NCI-H187 (cell line): ENCODE measurements around the gene GRIK5.
"Not testable (repeated sequence)": the region's sequence is repeated elsewhere in the genome, so short reads cannot be mapped to it uniquely, and the experiment has no call there.

Experiments used
- DNase-seq, 2 experiments: peaks; one replicate each; lab custom pipeline; 2025; lab: John Stamatoyannopoulos, UW

The GRIK5 gene

DNA sequence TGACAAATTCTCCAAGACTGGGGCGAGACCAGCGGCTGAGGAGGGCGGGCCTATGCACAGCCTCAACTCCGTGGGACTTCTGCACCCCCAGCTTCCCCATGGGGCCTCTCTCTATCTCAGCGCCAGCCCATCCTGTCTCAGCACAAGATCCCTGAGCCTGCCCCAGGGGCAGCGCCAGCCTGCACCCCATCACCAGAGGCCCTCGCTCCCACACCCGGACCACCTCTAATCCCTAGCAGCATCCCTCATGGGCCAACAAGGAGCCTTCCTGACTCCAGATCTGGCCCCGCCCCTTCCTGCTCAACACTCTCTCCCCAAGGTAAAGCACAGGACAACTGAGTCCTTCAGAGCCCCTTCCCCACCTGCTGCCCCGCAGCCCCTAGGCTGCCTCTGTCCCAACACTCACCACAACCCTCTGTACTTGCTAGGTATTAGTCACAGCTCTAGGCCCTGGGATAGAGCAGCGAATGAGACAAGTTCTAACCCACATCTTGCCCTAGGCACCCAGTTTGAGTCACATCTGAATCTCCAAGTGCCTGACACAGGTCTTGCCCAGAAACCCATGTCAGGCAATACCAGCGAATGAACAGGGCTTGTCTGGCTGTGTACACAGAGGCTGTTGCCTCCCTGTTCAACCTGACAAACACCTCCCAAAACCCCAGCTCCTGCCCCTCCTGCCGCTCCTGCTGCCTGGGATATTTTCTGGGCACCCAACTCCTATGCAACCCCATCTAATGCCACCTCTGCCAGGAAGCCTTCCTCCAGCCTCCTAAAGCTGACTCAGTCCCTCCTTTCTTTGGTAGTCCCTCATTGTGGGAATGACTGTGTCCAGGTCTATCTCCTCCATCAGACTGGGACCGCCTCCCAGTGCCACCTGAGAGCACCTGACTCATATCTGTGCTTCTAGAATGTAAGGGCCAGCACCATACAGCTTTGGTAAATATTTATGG lies 18.6 kb downstream of the GRIK5 start:
- no peak for DNase-seq

DNA sequence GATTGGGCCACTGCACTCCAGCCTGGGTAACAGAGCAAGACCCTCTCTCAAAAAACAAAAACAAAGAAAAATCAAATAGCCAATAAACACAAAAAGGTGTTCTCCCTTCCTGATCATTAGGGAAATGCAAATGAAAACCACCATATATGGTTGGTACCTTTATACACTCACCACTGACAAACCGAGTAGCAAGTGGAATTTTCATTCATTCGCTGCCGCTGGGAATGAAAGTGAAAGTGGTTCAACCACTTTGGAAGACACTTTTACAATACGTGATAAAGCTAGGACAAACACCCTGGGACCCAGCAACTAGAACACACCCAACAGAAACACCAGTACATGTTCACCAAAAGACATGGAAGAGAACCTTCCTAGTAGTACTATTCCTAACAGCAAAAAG lies 21.0 kb downstream of the GRIK5 start:
- DNase-seq: peak in 1 of 2 experiments; percentile 18

DNA sequence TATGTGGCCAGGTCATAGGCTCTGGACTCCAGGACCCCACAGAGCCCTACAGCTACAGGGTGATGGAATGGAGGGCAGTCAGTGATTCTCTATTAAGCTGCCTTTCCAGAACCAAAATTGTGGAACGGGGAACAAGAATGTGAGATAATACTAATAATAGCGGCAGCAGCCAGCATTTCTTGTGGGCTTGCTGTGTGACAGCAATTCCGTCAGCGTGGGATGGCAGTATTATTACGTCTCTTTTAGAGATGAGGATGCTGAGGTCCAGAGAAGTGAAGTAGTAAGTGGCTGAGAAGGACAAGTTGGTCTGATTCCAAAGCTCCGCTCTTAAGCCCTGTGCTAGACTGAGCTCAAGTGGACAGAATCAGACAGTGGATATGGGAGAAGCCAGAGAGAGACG lies 24.4 kb downstream of the GRIK5 start:
- no peak for DNase-seq

DNA sequence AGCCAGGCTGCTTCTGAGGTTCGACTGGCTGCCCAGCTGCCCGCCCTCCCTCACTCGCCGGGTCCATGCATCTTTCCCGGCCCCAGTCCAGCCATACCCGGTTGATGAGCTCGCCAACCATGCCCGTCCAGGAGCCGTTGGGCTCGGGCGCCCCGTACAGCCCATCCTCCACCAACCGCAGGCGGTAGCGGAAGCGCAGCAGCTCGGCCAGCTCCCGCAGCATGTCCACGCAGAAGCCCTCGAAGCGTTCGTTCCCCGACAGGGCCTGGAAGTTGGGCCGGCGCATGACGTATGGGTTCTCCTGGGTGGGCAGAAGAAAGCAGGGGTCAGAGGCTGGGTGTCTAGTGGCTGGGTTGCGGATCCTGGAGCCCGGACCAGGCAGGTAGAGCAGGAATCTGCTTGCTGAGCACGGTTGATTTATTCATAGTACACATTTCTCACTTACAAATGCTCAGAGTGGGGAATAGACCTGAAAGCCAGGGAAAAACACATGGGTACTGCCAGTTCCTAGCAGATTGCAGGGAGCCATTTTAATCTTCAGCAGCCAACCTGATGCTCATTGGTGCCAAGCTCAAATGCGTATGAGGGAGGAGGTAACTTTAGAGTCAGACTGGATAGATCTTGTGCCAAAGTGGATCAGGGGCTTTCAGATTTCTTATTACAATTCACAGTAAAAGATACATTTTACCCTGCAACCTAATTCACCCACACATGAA lies 27.4 kb downstream of the GRIK5 start:
- no peak for DNase-seq

DNA sequence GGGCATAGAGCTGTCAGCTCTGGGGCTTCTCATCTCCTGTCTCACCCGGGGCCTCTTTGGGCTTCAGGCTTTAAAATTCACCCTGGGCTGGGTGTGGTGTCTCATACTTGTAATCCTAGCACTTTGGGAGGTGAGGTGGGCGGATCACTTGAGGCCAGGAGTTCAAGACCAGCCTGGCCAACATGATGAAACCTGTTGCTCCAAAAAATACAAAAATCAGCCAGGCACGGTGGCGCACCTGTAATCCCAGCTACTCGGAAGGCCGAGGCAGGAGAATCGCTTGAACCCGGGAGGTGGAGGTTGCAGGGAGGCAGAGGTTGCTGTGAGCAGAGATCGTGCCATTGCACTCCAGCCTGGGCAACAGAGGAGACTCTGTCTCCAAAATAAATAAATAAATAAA lies 29.5 kb downstream of the GRIK5 start:
- not testable (repeated sequence) for DNase-seq

DNA sequence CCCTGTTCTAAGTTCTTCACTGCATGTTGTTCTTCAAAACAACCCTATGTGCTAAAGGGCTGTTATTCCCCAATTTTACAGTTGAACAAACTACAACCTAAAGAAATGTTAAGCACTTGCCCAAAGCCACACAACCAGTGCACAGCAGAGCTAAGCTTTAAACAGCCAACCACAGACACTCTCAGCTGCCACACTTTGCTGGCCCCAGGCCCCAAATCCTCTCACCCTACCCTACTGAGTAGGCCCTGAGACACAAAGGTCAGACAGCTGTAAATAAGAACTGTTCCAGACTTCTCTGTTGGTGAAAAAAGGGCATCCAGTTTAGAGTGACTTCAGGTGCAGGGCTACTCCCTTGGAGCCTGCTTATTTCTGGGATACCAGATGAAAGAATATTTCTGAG lies 30.0 kb downstream of the GRIK5 start:
- no peak for DNase-seq

DNA sequence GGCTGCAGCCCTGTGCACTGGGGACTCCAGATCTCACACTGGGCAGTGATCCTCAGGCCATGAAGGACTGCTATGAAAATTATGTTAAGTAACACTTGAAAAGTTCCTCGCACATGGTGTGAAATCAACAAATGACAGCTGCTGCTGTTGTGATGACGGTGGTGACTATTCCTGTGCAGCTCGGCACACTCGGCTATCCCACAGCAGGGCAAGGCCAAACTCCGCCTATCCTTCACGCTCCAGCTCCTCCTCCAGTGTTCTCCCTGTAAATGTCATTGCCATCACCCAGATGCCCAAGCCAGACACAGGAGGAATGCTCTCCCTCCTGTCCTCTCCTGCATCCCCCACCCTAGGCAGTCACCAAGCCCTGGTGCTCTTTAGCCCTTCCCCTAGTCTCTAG lies 31.3 kb downstream of the GRIK5 start:
- DNase-seq: peak; percentile 71 to 82

DNA sequence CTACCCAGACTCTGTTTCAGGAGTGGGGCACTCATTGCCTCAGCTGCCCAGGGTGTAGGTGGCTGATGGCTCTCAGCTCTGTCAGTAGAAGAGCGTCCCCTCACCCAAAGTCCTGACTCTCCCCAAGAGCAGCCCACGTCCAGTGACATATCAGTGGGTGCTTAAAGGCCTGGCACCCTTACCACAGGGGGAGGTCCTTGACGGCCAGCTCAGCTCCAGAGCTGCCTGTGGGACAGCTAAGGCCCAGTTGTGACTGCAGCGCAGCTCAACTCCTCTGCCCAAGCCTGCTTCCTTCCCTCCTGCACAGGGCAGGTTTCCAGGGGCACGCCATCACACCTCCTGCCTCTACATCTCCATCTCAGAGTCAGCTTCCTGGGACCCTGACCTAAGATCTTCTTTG lies 32.4 kb downstream of the GRIK5 start:
- DNase-seq: no peak

DNA sequence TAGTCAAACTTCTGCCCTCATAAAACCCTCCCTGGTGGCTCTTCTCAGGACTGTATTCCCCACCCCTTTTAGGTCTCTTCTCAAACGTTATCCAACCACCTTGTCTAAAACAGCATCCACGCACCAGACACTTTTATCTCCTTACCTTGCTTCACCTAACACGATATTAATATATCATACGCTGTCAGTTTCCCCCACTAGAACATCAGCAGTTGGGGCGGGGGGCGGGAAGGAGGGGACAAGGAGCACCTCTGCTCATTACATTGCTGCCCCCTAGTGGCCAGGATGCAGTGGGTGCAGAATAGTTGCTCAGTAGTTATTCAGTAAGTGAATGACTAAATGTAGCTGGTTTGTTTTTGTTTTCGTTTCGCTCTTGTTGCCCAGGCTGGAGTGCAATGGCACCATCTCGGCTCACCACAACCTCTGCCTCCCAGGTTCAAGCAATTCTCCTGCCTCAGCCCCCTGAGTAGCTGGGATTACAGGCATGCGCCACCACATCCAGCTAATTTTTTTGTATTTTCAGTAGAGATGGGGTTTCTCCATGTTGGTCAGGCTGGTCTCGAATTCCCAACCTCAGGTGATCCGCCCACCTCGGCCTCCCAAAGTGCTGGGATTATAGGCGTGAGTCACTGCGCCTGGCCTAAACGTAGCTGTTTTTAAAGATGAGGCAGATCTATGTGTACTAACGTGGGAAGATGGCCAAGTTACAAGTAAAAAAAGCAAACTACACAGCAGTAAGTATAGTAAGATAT lies 35.2 kb downstream of the GRIK5 start:
- peak in 1 of 2 experiments; percentile 69 for DNase-seq

DNA sequence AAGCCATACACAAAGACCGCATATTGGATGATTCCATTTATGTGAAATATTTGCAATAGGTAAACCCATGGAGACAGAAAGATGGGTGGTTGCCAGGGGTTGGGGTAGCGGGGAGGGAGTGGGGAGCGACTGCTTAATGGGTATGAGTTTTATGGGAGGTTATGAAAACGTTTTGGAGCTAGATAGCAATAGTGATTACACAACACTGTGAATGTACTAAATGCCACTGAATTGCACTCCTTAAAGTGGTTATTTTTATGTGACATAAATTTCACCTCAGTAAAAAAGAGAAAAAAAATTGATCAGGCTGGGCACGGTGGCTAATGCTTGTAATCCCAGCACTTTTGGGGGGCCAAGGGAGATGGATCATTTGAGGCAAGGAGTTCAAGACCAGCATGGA lies 36.6 kb downstream of the GRIK5 start:
- DNase-seq: no peak

DNA sequence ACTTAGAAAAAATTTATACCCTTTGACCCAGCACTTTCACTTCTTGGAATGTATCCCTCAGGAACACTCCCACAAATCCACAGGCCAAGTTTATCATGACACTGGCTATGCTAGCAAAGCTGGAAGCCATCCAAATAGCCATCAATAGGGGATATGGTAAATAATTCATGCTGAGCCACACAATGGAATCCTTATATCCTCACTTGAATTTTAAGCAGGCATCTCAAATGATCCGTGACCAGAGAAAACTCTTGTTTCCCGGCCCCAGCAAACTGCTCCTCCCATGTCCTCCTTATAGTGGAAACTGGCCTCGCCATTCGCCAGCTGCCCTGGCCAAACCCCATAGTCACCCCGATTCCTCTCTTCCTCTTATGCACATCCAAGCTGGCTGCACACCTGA lies 37.6 kb downstream of the GRIK5 start:
- DNase-seq: peak; percentile 95 to 96

DNA sequence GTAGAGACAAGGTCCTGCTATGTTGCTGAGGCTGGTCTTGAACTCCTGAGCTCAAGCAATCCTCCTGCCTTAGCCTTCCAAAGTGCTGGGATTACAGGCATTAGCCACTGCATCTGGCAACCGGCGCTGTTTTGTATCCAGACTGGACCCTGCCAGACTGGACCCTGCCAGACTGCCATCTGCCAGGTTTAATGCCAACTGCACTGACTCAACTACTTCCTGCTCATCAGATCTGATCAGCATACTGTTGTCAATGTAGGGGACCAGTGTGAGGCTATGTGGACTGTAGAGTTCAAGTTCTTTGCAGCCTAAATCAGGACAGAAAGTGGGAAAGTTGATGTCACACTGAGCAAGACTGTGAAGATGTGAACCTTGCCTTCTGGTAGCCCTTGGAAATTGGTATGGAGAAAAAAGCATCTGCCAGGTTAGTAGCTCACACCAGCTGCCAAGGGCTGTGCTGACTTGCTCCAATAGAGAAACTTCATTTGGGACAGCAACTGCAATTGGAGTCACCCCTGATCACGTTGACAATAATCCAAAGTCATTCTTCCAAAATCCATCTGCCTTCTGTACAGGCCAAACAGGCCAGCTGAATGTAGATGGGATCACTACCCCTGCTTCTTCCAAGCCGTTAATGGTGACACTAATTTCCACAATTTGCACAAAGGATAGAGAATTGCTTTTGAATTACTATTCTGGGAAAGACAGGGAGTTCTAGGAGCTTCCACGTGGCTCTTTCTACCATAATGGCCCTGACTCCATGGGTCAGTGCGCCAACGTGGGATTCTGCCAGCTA lies 39.2 kb downstream of the GRIK5 start:
- DNase-seq: no peak

DNA sequence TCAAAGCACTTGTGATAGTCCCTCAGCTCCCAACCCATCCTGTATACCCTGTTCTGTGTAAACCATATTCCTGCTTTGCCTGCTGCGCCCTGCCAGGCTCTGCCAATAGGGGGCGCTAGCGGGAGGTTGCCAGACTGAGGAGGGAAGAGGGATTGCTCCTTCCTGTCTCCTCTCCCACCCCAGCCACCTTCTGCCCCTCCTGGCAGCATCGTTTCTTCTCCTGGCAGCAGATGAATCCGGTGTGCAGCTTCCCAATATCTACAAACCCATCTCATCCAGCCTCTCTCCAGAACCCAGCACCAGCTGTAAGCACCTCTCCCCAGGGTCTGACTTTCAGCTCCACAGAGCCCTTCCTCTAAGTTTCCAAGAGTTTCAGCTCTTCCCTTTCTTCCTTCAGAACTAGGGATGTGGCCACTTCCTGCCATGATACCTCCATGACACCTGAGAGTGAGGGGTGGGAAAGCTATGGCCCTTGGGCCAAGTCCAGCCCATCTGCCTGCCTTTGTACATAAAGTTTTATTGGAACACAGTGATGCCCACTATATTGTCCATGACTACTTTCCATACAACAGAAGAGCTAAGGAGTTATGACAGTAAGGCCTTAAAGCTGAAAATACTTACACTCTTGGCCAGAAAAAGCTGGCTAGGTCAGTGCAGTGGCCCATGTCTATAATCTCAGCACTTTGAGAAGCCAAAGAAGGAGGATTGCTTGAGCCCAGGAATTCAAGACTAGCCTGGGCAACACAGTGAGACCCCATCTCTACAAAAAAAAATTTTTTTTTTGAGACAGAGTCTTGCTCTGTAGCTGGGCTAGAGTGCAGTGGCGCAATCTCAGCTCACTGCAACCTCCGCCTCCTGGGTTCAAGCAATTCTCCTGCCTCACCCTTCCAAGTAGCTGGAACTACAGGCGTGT lies 41.4 kb downstream of the GRIK5 start:
- DNase-seq: no peak

DNA sequence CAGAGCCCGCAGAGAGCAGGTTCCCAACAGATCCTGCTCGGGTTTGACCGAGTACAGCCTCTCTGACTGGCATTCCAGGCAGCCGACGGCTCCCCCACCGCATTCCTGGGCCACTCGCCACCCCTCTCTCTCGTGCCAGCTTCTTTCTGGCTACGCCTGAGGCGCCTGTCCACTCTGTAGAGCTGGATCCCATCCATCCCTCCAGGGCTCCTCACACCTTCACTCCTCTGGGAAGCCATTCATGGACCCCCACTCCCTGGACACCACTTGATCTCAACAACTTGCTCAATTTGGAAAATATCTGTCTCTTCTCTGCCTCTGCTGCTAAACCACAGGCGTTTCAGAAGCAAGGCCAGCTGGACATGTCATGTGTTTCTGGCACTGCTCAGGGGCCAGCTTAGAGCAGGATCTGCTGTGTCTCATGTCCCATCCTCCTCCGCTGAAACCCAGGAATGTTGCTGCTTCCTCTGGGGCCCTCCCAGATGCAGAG lies 45.3 kb downstream of the GRIK5 start:
- DNase-seq: no peak

DNA sequence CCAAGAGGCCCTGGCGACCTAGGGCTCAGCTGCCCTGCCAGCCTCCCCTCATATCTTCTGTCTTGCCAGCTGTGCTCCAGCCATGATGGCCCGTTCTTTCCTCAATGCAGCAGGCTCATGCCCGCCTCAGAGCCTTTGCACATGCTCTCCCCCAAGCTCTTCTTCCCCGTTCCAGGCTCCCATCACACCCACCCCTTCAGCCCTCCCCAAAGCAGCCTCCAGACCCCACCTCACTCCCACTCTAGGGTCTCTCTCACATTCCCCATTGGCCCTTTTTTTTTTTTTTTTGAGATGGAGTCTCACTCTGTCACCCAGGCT lies 46.1 kb downstream of the GRIK5 start:
- no peak for DNase-seq

DNA sequence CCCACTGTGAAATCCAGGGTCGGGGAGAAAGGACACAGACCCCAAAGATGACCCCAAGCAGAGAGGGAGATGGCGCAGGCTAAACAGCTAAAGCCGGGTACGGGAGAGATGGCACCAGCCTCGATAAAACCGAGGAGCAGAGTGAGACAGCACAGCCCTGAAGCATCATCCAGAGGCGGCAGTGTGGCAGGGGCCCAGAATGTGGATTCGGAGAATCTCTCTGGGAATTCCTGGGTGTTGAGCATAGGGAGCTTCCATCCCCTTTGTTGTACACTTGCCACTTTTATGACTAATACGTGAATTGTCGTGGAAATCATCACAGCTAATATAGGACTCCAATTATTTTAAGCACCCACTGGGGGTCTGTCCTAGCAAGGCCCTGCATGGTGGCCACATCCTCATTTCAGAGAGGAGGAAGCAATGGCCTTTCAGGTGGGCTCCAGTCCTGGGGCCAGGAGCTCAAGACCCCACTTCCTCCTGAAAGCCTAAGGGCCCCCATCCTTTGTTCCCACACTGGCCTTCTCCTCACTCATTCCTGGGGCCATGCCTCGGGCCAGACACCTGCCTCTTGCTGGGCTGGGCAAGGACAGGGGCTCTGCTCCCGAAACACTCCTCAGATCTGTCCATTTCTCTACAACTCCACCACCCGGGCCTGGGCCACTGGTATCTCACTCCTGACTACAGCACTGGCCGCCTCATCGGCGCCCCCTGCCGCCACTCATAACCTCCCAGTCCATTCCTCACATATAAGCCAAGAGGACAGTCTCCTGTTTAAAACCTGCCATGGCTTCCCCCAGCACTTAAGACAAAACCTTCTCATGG lies 46.7 kb downstream of the GRIK5 start:
- DNase-seq: no peak

DNA sequence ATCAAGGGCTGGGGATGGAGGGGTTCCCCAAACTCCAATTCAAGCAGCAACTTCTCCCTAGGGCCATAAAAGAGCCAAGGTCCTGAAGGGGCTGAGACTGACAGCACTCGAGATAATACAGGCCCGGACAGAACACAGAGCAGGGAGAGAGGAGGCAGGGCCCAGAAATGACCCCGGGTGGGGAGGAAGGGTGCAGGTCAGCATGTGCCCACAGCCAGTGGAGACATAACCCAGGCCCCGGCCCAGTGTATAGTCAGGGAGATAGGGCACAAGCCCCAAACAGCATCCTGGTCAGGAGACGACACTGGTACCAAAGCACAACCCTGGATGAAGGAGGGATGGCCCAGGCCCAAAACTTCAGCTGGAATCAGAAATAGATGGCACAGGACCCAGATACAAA lies 47.4 kb downstream of the GRIK5 start:
- DNase-seq: no peak

DNA sequence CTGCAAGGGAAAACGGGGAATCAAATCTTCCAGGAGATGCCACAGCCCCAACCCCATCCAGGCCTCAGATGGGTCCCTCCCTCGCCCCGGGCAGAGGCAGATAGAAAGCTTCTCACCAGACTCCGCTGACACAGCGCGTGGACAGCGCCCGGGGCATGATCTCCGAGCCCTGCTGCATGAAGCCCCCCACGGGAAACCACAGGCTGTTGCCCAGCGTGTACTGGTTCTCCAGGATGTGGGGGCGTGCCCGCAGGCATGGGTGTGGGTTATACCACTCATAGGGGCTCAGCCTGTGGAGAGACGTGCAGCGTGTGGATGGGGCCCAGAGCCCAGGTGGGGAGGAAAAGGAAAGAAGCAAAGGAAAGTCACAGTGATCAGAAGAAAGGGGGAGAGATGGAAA lies 48.8 kb downstream of the GRIK5 start:
- DNase-seq: no peak

DNA sequence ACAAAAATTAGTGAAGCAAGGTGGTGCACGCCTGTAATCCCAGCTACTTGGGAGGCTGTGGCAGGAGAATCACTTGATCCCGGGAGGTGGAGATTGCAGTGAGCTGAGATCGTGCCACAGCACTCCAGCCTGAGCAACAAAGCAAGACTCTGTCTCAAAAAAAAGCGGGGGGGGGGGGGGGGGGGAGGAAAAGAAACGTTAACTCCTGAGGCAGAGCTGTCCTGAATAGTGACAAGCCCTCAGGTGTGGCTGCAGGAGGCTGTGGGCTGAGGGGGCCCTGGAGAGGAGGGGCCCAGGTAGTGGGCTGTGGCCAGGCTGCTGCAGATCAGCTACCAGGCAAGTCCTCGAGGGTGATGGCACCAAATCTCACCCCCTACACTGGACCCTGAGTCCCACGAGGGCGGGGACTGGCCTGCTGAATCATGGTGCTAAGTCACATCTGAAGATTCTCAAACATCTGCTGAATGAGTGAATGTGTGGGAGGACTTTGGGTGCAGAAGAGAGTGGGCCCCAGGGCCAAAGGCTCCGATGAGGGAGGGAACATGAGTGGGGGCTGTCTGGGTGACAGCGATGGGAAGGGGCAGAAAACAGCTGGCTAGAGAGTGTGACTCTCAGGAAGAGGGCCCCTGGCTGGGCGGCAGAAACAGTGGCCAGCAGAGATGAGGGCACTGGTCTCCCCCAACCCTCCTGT lies 51.4 kb downstream of the GRIK5 start:
- no peak for DNase-seq
